PC-3 (cell line): ENCODE measurements around the gene MANF. TPM values are rescaled to one million over a fixed set of nuclear protein-coding genes. Genes with fewer than 3 reads are reported as not detected.

ENCODE experiments used
- ATAC-seq: fragments of 200-7000 bp; cut with Tn5 transposase; 2 replicates; pipeline ENCODE4 v1.9.1; 2020; ENCODE audit warnings: mild to moderate bottlenecking, moderate library complexity
- BruUV-seq: library from RNA; stranded (reverse); fragments of 400-500 nt; replicated peaks from 2 replicates; lab custom pipeline; 2021; lab: Mats Ljungman, UMichigan
- CTCF ChIA-PET: fragments of 300-600 bp; sonication (Branson Sonifier 250); formaldehyde crosslinking; loops from one replicate; lab custom pipeline; 2022; ENCODE audit warnings: antibody characterized with exemption; lab: Charles Lee
- POLR2A ChIA-PET: fragments of 300-600 bp; sonication (Branson Sonifier 250); formaldehyde crosslinking; loops from one replicate; lab custom pipeline; 2022; ENCODE audit warnings: antibody characterized with exemption; ENCODE audit not compliant: unreplicated experiment; lab: Charles Lee
- DNase-seq: peaks from one replicate; pipeline ENCODE4 v3.0.0-alpha.2; 2015
- H2AFZ ChIP-seq: fragments of 300-600 bp; sonication (generic); 2 replicates; pipeline ENCODE4 v1.6.0; 2016; ENCODE audit warnings: antibody characterized with exemption, low read length
- H3F3A ChIP-seq: fragments of 300-600 bp; sonication (generic); one replicate; pipeline ENCODE4 v1.6.0; 2017; ENCODE audit warnings: antibody characterized with exemption, low read length, control low read depth, mild to moderate bottlenecking; ENCODE audit not compliant: unreplicated experiment
- H3K27ac ChIP-seq: fragments of 300-600 bp; sonication (generic); 2 replicates; pipeline ENCODE4 v1.5.1; 2016; ENCODE audit warnings: mild to moderate bottlenecking, low read length
- H3K27me3 ChIP-seq: fragments of 300-600 bp; sonication (generic); 2 replicates; pipeline ENCODE4 v1.6.1; 2016; ENCODE audit warnings: low read length, mixed read lengths
- H3K36me3 ChIP-seq: fragments of 300-600 bp; sonication (generic); 2 replicates; pipeline ENCODE4 v1.6.1; 2016; ENCODE audit warnings: low read depth, mixed run types, low read length, mixed read lengths
- H3K4me1 ChIP-seq: fragments of 300-600 bp; sonication (generic); 2 replicates; pipeline ENCODE4 v1.5.1; 2016; ENCODE audit warnings: low read length; ENCODE audit not compliant: insufficient read depth
- H3K4me2 ChIP-seq: fragments of 300-600 bp; sonication (generic); 2 replicates; pipeline ENCODE4 v1.6.0; 2016; ENCODE audit warnings: low read length
- H3K4me3 ChIP-seq: fragments of 300-600 bp; sonication (generic); 2 replicates; pipeline ENCODE4 v1.5.1; 2016; ENCODE audit warnings: mild to moderate bottlenecking, low read length, mixed read lengths
- H3K79me2 ChIP-seq: fragments of 300-600 bp; sonication (generic); 2 replicates; pipeline ENCODE4 v1.6.1; 2017; ENCODE audit warnings: low read length, mixed read lengths
- H3K9ac ChIP-seq: fragments of 300-600 bp; sonication (generic); 2 replicates; pipeline ENCODE4 v1.6.0; 2016; ENCODE audit warnings: mild to moderate bottlenecking, low read length
- H3K9me2 ChIP-seq: fragments of 300-600 bp; sonication (generic); replicated peaks from 2 replicates; pipeline ENCODE4 v1.6.1; 2016; ENCODE audit warnings: mixed run types, low read length, mixed read lengths
- H3K9me3 ChIP-seq: fragments of 300-600 bp; sonication (generic); 2 replicates; pipeline ENCODE4 v1.6.1; 2016; ENCODE audit warnings: low read length, mixed read lengths
- H4K20me1 ChIP-seq: fragments of 300-600 bp; sonication (generic); 2 replicates; pipeline ENCODE4 v1.6.1; 2016; ENCODE audit warnings: low read length, mixed read lengths
- CTCF ChIP-seq: fragments of 300-600 bp; sonication (generic); conservative IDR thresholded peaks from 2 replicates; pipeline ENCODE4 v1.5.1; 2017; ENCODE audit warnings: antibody characterized with exemption, low read depth, mild to moderate bottlenecking, low read length
- EZH2phosphoT487 ChIP-seq: fragments of 300-600 bp; sonication (generic); IDR thresholded peaks from 2 replicates; pipeline ENCODE4 v1.6.1; 2018; ENCODE audit warnings: mild to moderate bottlenecking, antibody characterized with exemption, low read length, borderline replicate concordance
- intact Hi-C: fragments of 100-400 bp; cut with micrococcal nuclease; formaldehyde crosslinking; loops from 2 replicates; pipeline ENCODE4 v1.9.0; 2023
- total RNA-seq: library from RNA; depleted of rRNA; stranded (reverse); fragments of >200 nt; gene quantifications from 2 replicates; pipeline ENCODE4 v1.2.3, GENCODE V29; 2014

The MANF gene
- total RNA-seq, 1 experiment from 2014 or later, result 200 TPM

DNA sequence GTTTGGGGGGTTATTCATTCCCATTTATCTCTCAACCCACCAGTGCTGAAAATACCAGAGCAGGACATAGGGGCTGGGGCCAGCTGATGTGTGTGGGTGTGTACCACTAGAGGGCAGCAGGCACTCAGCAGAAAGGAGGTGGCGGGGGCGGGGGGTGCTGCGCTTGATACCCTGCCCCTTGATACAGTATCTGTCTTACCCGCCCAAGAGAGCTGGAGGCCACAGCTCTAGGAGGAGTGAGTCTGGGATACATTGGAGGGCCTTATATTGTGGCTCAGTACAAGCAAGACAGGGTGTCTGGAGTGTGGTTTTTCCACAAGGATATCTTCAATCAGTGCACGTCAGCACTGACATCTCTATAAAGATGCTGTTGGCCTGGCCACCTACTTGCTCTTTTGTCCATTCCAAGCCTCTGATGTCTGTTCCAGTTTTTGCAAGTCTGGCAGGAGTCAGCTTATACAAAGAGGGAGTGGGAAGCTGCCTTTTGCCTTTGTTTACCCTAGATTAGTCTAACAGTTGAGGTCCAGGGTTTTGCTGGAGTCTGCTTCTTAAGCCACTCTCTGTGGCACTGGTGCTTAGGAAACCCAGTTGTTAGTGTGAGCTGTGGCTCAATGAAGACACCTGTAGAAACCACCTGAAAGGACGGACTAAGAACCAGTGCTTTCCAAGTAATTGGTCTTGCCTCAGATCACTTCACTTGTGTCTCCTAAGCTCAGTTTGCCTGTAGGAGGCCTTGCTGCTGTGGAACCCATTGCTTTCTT is 4.5 kb downstream of the MANF start:
- Histone ChIP-seq H3K27ac (no peak overlapping the region), H3K9me2 (no peaks in the 10 kb centered on the region), H3K4me3 (no peak overlapping the region), H3K27me3 (no peaks in the 10 kb centered on the region), H3K36me3 (peaks cover 59% of the 10 kb centered on the region), H3F3A (no peaks in the 10 kb centered on the region), H3K4me1 (peaks cover 49% of the 10 kb centered on the region), H3K9ac (no peak overlapping the region), H3K79me2 (peaks cover 70% of the 10 kb centered on the region), H3K9me3 (no peaks in the 10 kb centered on the region), H4K20me1 (peaks cover 40% of the 10 kb centered on the region), H3K4me2 (peak overlapping the region; percentile 98; the same call in 1 of the 2 replicates), H2AFZ (no peak overlapping the region)
- ChIA-PET CTCF (interaction anchor here (0.6 to 0.7 kb wide), 4 partner anchors 21 to 821 kb away, joined by 3 to 7 read pairs (median 3); partner anchors contain the start of genes CISH and HEMK1), POLR2A (interaction anchor here (0.7 kb wide), 1 partner anchor 827 kb away, joined by 4 read pairs; no protein-coding TSS in a partner anchor)
- TF ChIP-seq CTCF (peak; percentile 81), EZH2phosphoT487 (no peak)
- no TSS peak for BruUV-seq
- DNase-seq (peak; percentile 34), ATAC-seq (no peak)
- intact Hi-C loops, result loop anchor here (5.0 to 10.0 kb wide), 2 partner anchors 285 to 1037 kb away; partner anchors contain the start of genes CYB561D2, NPRL2 and TEX264

DNA sequence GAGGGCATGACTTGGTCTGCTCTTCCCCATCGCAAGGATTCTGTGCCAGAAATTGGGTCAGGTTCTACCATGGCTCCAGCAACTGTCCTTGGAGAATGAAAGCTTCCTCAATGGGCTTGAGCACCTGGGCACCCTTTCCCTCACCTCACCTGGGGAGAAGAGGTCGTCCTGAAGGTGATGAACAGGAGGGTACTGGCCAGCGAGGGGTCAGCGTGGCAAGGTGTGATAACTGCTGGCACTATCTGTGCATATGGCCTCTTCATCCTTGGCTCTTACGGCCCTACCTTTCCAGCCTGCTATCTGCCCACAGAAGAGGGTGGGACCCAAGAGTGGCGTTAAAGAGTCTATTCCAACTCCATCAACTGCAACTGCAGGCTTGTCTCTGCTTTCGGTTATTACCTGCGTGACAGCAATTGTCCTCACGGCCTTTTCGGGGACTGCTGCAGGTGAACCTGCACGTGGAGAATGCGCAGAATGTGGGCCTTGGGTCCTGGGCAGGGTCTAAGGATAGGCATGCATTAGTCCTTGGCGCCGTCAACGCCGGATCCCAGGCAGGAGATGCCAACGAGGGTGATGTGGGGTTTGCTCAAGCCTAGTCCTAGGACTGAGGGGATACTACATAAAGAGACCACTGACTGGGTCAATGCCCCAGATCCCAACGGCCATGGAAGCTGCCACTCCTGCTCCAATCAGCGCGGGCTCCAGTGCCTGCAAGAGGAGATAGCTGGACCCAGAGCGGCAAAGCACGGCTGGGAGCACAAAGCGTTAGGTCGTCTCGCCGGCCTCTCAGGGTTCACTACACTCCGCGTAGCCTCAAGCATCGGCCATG is 5.4 kb downstream of the MANF start:
- ChIA-PET CTCF (interaction anchor here (0.6 to 0.7 kb wide), 3 partner anchors 20 to 930 kb away, joined by 3 to 7 read pairs (median 3); partner anchors contain the start of gene HEMK1), POLR2A (no interaction called here)
- peaks cover 68% of the 10 kb centered on the region for H3K36me3 ChIP-seq
- H3K27me3 ChIP-seq, result no peaks in the 10 kb centered on the region
- H3K4me2 ChIP-seq, result peak overlapping the region; percentile 83
- H3K27ac ChIP-seq, result no peak overlapping the region
- H3K4me3 ChIP-seq, result peak overlapping the region; percentile 73
- peak; percentile 88 for TF ChIP-seq CTCF
- TF ChIP-seq EZH2phosphoT487, result no peak
- H2AFZ ChIP-seq, result 0 out of 2 replicates have a peak overlapping the region, but pooled peaks have one; percentile 47
- intact Hi-C loops, result no loop called here
- ATAC-seq (peak; percentile 0; the same call in 1 of the 2 replicates), DNase-seq (no peak)
- H3K9me3 ChIP-seq, result no peaks in the 10 kb centered on the region
- H3F3A ChIP-seq, result no peaks in the 10 kb centered on the region
- H3K4me1 ChIP-seq, result peaks cover 49% of the 10 kb centered on the region
- no peaks in the 10 kb centered on the region for H3K9me2 ChIP-seq
- TSS peak; percentile 12 for BruUV-seq
- peak overlapping the region; percentile 26; the same call in 1 of the 2 replicates for H3K9ac ChIP-seq
- H4K20me1 ChIP-seq, result peaks cover 49% of the 10 kb centered on the region
- H3K79me2 ChIP-seq, result peaks cover 73% of the 10 kb centered on the region
